Bronchial epithelial cell (primary cell): ENCODE data around the gene GNAL. TPM values are rescaled to one million over a fixed set of nuclear protein-coding genes. Genes with fewer than 3 reads are reported as not detected.

ENCODE experiments used
- DNase-seq: peaks from one replicate; pipeline ENCODE4 v3.0.0-alpha.2; 2010; ENCODE audit warnings: low read depth
- FAIRE-seq: peaks from 2 replicates; lab custom pipeline; 2011; peaks lifted over from hg19 to GRCh38; lab: Jason Lieb, UNC
- H3K27me3 ChIP-seq: 2 replicates; pipeline ENCODE4 v1.5.1; 2011; ENCODE audit warnings: low read length; ENCODE audit not compliant: control insufficient read depth, insufficient read depth
- H3K36me3 ChIP-seq: 2 replicates; pipeline ENCODE4 v1.5.1; 2011; ENCODE audit warnings: low read length; ENCODE audit not compliant: control insufficient read depth, insufficient read depth
- H3K4me3 ChIP-seq: 2 replicates; pipeline ENCODE4 v1.5.1; 2011; ENCODE audit warnings: mild to moderate bottlenecking, low read depth, low read length, control low read depth
- CTCF ChIP-seq: IDR thresholded peaks from 2 replicates; pipeline ENCODE4 v1.5.1; 2011; ENCODE audit warnings: mild to moderate bottlenecking, moderate library complexity, low read length, control low read depth, inconsistent platforms; ENCODE audit not compliant: insufficient read depth, severe bottlenecking
- total RNA-seq: library from RNA; depleted of rRNA; stranded (reverse); fragments of >200 nt; gene quantifications from 2 replicates; pipeline ENCODE4 v1.2.1, GENCODE V29; 2014

GNAL gene
- total RNA-seq, 1 donor from 2014 or later: 10.8 TPM

- no peak overlapping the region for H3K4me3 ChIP-seq
- no peak for TF ChIP-seq CTCF
- no peaks in the 10 kb centered on the region for H3K27me3 ChIP-seq
- H3K36me3 ChIP-seq: no peaks in the 10 kb centered on the region
- no peak for FAIRE-seq
- no peak for DNase-seq
These were observed 132.1 kb downstream of the GNAL start for GRCh38 chr18:11821208-11821607.

- FAIRE-seq (no peak), DNase-seq (no peak)
- H3K4me3 ChIP-seq: no peak overlapping the region
- TF ChIP-seq CTCF: no peak
- peaks cover 1% of the 10 kb centered on the region for H3K36me3 ChIP-seq
- H3K27me3 ChIP-seq: no peaks in the 10 kb centered on the region
These were observed 132.7 kb downstream of the GNAL start for GRCh38 chr18:11821643-11822237.

GRCh38 chr18:11823545-11823944, 134.5 kb downstream of the GNAL start:
- FAIRE-seq (no peak), DNase-seq (no peak)
- Histone ChIP-seq H3K4me3 (no peak overlapping the region), H3K27me3 (no peaks in the 10 kb centered on the region), H3K36me3 (peaks cover 1% of the 10 kb centered on the region)
- no peak for TF ChIP-seq CTCF

- DNase-seq: no peak
- no peaks in the 10 kb centered on the region for H3K27me3 ChIP-seq
- H3K36me3 ChIP-seq: peaks cover 1% of the 10 kb centered on the region
- H3K4me3 ChIP-seq: no peak overlapping the region
- no peak for TF ChIP-seq CTCF
- no peak for FAIRE-seq
These were observed 137.8 kb downstream of the GNAL start for GRCh38 chr18:11826836-11827235.

- TF ChIP-seq CTCF: no peak
- FAIRE-seq (no peak), DNase-seq (no peak)
- Histone ChIP-seq H3K36me3 (peaks cover 1% of the 10 kb centered on the region), H3K27me3 (no peaks in the 10 kb centered on the region), H3K4me3 (no peak overlapping the region)
These were observed 139.8 kb downstream of the GNAL start for GRCh38 chr18:11828786-11829432.
